GM18499 (cell line): Measurements from ENCODE around the gene CCDC38.
"Not testable (repeated sequence)": the region's sequence is repeated elsewhere in the genome, so short reads cannot be mapped to it uniquely, and the experiment has no call there.

Experiments used
- ATAC-seq: cut with Tn5 transposase; IDR thresholded peaks from one replicate; pipeline ENCODE4 v1.9.1; 2021; ENCODE audit warnings: moderate number of reproducible peaks; ENCODE audit not compliant: insufficient read depth, unreplicated experiment

Gene CCDC38

GRCh38 chr12:95842426-95842825 is 100.0 kb downstream of the CCDC38 start:
- not testable (repeated sequence) for ATAC-seq

- no peak for ATAC-seq
These were observed 104.3 kb downstream of the CCDC38 start for GRCh38 chr12:95838125-95838524.

- ATAC-seq, result no peak
These were observed 105.0 kb downstream of the CCDC38 start for GRCh38 chr12:95837240-95838038.

GRCh38 chr12:95836630-95837239 is 105.7 kb downstream of the CCDC38 start:
- ATAC-seq, result no peak

- ATAC-seq, result no peak
These were observed 106.2 kb downstream of the CCDC38 start for GRCh38 chr12:95836185-95836609.

- no peak for ATAC-seq
These were observed 107.8 kb downstream of the CCDC38 start for GRCh38 chr12:95834572-95834971.

- ATAC-seq, result no peak
These were observed 111.9 kb downstream of the CCDC38 start for GRCh38 chr12:95830335-95831089.

- no peak for ATAC-seq
These were observed 113.0 kb downstream of the CCDC38 start for GRCh38 chr12:95829395-95829794.

GRCh38 chr12:95820096-95820703 is 122.2 kb downstream of the CCDC38 start:
- ATAC-seq, result no peak
